Karpas-422 (cell line): Measurements from ENCODE around the gene PPIA. TPM values are rescaled to one million over a fixed set of nuclear protein-coding genes. Genes with fewer than 3 reads are reported as not detected.
"Not testable (repeated sequence)": the region's sequence is repeated elsewhere in the genome, so short reads cannot be mapped to it uniquely, and the experiment has no call there.

Source experiments
- DNase-seq: peaks from one replicate; pipeline ENCODE4 v3.0.0-alpha.2; 2015
- H2AFZ ChIP-seq: fragments of 200-600 bp; sonication (generic); 2 replicates; pipeline ENCODE4 v1.6.1; 2014; ENCODE audit warnings: antibody characterized with exemption, low read length, mixed read lengths
- H3K27ac ChIP-seq: fragments of 200-600 bp; sonication (generic); 2 replicates; pipeline ENCODE4 v1.5.1; 2014; ENCODE audit warnings: mild to moderate bottlenecking, low read length, moderate library complexity
- H3K27me3 ChIP-seq: fragments of 200-600 bp; sonication (generic); 2 replicates; pipeline ENCODE4 v1.6.1; 2014; ENCODE audit warnings: low read length, mixed read lengths
- H3K36me3 ChIP-seq: fragments of 200-600 bp; sonication (generic); 2 replicates; pipeline ENCODE4 v1.6.1; 2014; ENCODE audit warnings: low read length, mixed read lengths; ENCODE audit not compliant: insufficient read depth
- H3K4me1 ChIP-seq: fragments of 200-600 bp; sonication (generic); 2 replicates; pipeline ENCODE4 v1.6.1; 2014; ENCODE audit warnings: mild to moderate bottlenecking, low read length, mixed read lengths
- H3K4me2 ChIP-seq: fragments of 200-600 bp; sonication (generic); 2 replicates; pipeline ENCODE4 v1.6.1; 2014; ENCODE audit warnings: low read length, low read depth, mild to moderate bottlenecking; ENCODE audit not compliant: poor library complexity, severe bottlenecking
- H3K4me3 ChIP-seq: fragments of 200-600 bp; sonication (generic); 2 replicates; pipeline ENCODE4 v1.5.1; 2014; ENCODE audit warnings: mild to moderate bottlenecking, antibody characterized with exemption, low read length, mixed read lengths
- H3K79me2 ChIP-seq: fragments of 200-600 bp; sonication (generic); 2 replicates; pipeline ENCODE4 v1.6.1; 2014; ENCODE audit warnings: mild to moderate bottlenecking, low read length, mixed read lengths
- H3K9ac ChIP-seq: fragments of 200-600 bp; sonication (generic); 2 replicates; pipeline ENCODE4 v1.6.0; 2014; ENCODE audit warnings: low read length
- H3K9me2 ChIP-seq: fragments of 200-600 bp; sonication (generic), shearing (Covaris generic); replicated peaks from 2 replicates; pipeline ENCODE4 v1.6.0; 2014; ENCODE audit warnings: mild to moderate bottlenecking, low read length, moderate library complexity; ENCODE audit not compliant: insufficient read depth
- H3K9me3 ChIP-seq: fragments of 300-700, 200-600 bp; sonication (generic); 2 replicates; pipeline ENCODE4 v1.6.1; 2014; ENCODE audit warnings: low read length, mixed read lengths
- H4K20me1 ChIP-seq: fragments of 200-600 bp; sonication (generic); 2 replicates; pipeline ENCODE4 v1.6.1; 2014; ENCODE audit warnings: mild to moderate bottlenecking, antibody characterized with exemption, low read length, low read depth; ENCODE audit not compliant: insufficient read depth
- total RNA-seq: library from RNA; depleted of rRNA; stranded (reverse); fragments of >200 nt; shearing (Covaris generic); gene quantifications from 2 replicates; pipeline ENCODE4 v1.2.3, GENCODE V29; 2014; ENCODE audit warnings: low replicate concordance

Gene PPIA
- total RNA-seq, 1 experiment from 2014 or later, result 3,564 TPM

- no peak for DNase-seq
Observed at GRCh38 chr7:44811571-44811970, 15.1 kb downstream of the PPIA start.

GRCh38 chr7:44814919-44815318, 18.4 kb downstream of the PPIA start:
- no peak overlapping the region for H3K27ac ChIP-seq
- H3K4me3 ChIP-seq, result no peak overlapping the region
- H3K9me2 ChIP-seq, result no peaks in the 10 kb centered on the region
- no peak overlapping the region for H3K9ac ChIP-seq
- no peaks in the 10 kb centered on the region for H3K4me1 ChIP-seq
- no peaks in the 10 kb centered on the region for H3K36me3 ChIP-seq
- no peak for DNase-seq
- no peaks in the 10 kb centered on the region for H4K20me1 ChIP-seq
- no peaks in the 10 kb centered on the region for H3K27me3 ChIP-seq
- H3K79me2 ChIP-seq, result no peaks in the 10 kb centered on the region
- H2AFZ ChIP-seq, result no peak overlapping the region
- no peak overlapping the region for H3K4me2 ChIP-seq
- H3K9me3 ChIP-seq, result no peaks in the 10 kb centered on the region

More at GRCh38 chr7:44811571-44811970, 15.1 kb downstream of the PPIA start:
- Histone ChIP-seq H3K4me3 (no peak overlapping the region), H3K79me2 (no peaks in the 10 kb centered on the region), H4K20me1 (no peaks in the 10 kb centered on the region), H2AFZ (no peak overlapping the region), H3K4me1 (no peaks in the 10 kb centered on the region), H3K36me3 (no peaks in the 10 kb centered on the region), H3K9ac (no peak overlapping the region), H3K9me3 (no peaks in the 10 kb centered on the region), H3K9me2 (no peaks in the 10 kb centered on the region), H3K4me2 (no peak overlapping the region), H3K27me3 (no peaks in the 10 kb centered on the region), H3K27ac (no peak overlapping the region)

GRCh38 chr7:44819292-44819691, 22.8 kb downstream of the PPIA start:
- Histone ChIP-seq H3K4me2 (no peak overlapping the region), H3K79me2 (no peaks in the 10 kb centered on the region), H3K27me3 (no peaks in the 10 kb centered on the region), H3K9me3 (no peaks in the 10 kb centered on the region), H3K4me1 (no peaks in the 10 kb centered on the region), H2AFZ (no peak overlapping the region), H3K9me2 (no peaks in the 10 kb centered on the region), H3K27ac (no peak overlapping the region), H4K20me1 (no peaks in the 10 kb centered on the region), H3K4me3 (no peak overlapping the region), H3K9ac (no peak overlapping the region), H3K36me3 (no peaks in the 10 kb centered on the region)
- DNase-seq, result no peak

- H3K4me2 ChIP-seq, result no peak overlapping the region
- no peak overlapping the region for H3K27ac ChIP-seq
- no peaks in the 10 kb centered on the region for H3K9me2 ChIP-seq
- H4K20me1 ChIP-seq, result no peaks in the 10 kb centered on the region
- peaks cover 10% of the 10 kb centered on the region for H3K36me3 ChIP-seq
- H3K9ac ChIP-seq, result no peak overlapping the region
- H3K4me1 ChIP-seq, result no peaks in the 10 kb centered on the region
- no peaks in the 10 kb centered on the region for H3K9me3 ChIP-seq
- DNase-seq, result no peak
- no peak overlapping the region for H3K4me3 ChIP-seq
- no peaks in the 10 kb centered on the region for H3K27me3 ChIP-seq
- H2AFZ ChIP-seq, result no peak overlapping the region
- no peaks in the 10 kb centered on the region for H3K79me2 ChIP-seq
Observed at GRCh38 chr7:44823255-44823781, 26.8 kb downstream of the PPIA start.

GRCh38 chr7:44824894-44825526, 28.5 kb downstream of the PPIA start:
- H3K4me1 ChIP-seq, result no peaks in the 10 kb centered on the region
- H3K9ac ChIP-seq, result no peak overlapping the region
- no peak overlapping the region for H3K27ac ChIP-seq

GRCh38 chr7:44827567-44827966, 31.1 kb downstream of the PPIA start:
- no peak overlapping the region for H3K9ac ChIP-seq
- no peak for DNase-seq
- peaks cover 8% of the 10 kb centered on the region; the same call in 1 of the 2 replicates for H3K79me2 ChIP-seq
- H2AFZ ChIP-seq, result no peak overlapping the region
- H3K4me1 ChIP-seq, result no peaks in the 10 kb centered on the region
- no peaks in the 10 kb centered on the region for H4K20me1 ChIP-seq
- H3K9me3 ChIP-seq, result no peaks in the 10 kb centered on the region
- H3K9me2 ChIP-seq, result no peaks in the 10 kb centered on the region
- H3K27ac ChIP-seq, result no peak overlapping the region
- no peak overlapping the region for H3K4me3 ChIP-seq
- no peak overlapping the region for H3K4me2 ChIP-seq
- H3K36me3 ChIP-seq, result peaks cover 41% of the 10 kb centered on the region
- H3K27me3 ChIP-seq, result no peaks in the 10 kb centered on the region

More at GRCh38 chr7:44824894-44825526, 28.5 kb downstream of the PPIA start:
- DNase-seq, result no peak
- H3K9me3 ChIP-seq, result no peaks in the 10 kb centered on the region
- H3K79me2 ChIP-seq, result no peaks in the 10 kb centered on the region
- H3K9me2 ChIP-seq, result no peaks in the 10 kb centered on the region
- no peak overlapping the region for H2AFZ ChIP-seq
- no peak overlapping the region for H3K4me2 ChIP-seq
- no peaks in the 10 kb centered on the region for H4K20me1 ChIP-seq
- no peak overlapping the region for H3K4me3 ChIP-seq
- H3K27me3 ChIP-seq, result no peaks in the 10 kb centered on the region
- H3K36me3 ChIP-seq, result peaks cover 20% of the 10 kb centered on the region

- DNase-seq, result no peak
- H3K9me3 ChIP-seq, result no peaks in the 10 kb centered on the region
- no peaks in the 10 kb centered on the region for H3K9me2 ChIP-seq
- H2AFZ ChIP-seq, result no peak overlapping the region
- peaks cover 79% of the 10 kb centered on the region for H3K79me2 ChIP-seq
- H3K27ac ChIP-seq, result no peak overlapping the region
- no peaks in the 10 kb centered on the region for H3K27me3 ChIP-seq
- H4K20me1 ChIP-seq, result no peaks in the 10 kb centered on the region
- H3K4me1 ChIP-seq, result no peaks in the 10 kb centered on the region
- H3K4me2 ChIP-seq, result no peak overlapping the region
- no peak overlapping the region for H3K4me3 ChIP-seq
- H3K36me3 ChIP-seq, result peaks cover 56% of the 10 kb centered on the region
- H3K9ac ChIP-seq, result no peak overlapping the region
Observed at GRCh38 chr7:44838751-44839150, 42.3 kb downstream of the PPIA start.

GRCh38 chr7:44842675-44843074, 46.2 kb downstream of the PPIA start:
- Histone ChIP-seq H4K20me1 (peaks cover 11% of the 10 kb centered on the region; the same call in 1 of the 2 replicates), H3K4me1 (peaks cover 20% of the 10 kb centered on the region)
- not testable (repeated sequence) for H3K4me2 ChIP-seq

More at GRCh38 chr7:44842675-44843074, 46.2 kb downstream of the PPIA start:
- H3K9ac ChIP-seq, H2AFZ ChIP-seq, H3K4me3 ChIP-seq, H3K9me3 ChIP-seq, H3K9me2 ChIP-seq, H3K27me3 ChIP-seq, DNase-seq, H3K27ac ChIP-seq: not testable (repeated sequence)
- Histone ChIP-seq H3K36me3 (peaks cover 41% of the 10 kb centered on the region), H3K79me2 (peaks cover 88% of the 10 kb centered on the region)
